NOMO-1 treated with dmso at 0.1 percent for 144 hours (cell line): ENCODE data around the gene IKZF2.

Source experiments
- DNase-seq: peaks from one replicate; lab custom pipeline; 2025; ENCODE audit not compliant: unreplicated experiment; lab: John Stamatoyannopoulos, UW

The IKZF2 gene

GRCh38 chr2:213101692-213102460, 49.5 kb downstream of the IKZF2 start:
- no peak for DNase-seq

DNA sequence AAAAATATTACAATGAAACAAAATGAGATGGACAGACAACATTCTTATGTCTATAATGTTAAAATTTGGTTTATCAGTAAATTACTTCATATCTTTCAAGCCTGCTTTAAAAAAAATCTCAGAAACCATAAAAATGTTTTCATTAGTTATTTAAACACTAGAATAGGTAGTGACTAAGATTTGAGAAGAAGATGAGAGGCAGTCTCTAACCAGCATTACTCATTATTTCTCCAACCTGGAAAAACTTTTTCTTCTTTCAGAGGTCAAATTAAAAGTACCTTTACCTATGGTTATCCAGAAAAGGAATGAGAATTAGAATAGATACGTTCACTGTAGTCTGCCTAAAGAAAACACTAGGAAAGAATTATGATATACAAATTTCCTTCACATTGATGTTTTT, 50.3 kb downstream of the IKZF2 start:
- DNase-seq, result no peak

- no peak for DNase-seq
These were observed 52.8 kb downstream of the IKZF2 start for GRCh38 chr2:213098612-213099011.

DNA sequence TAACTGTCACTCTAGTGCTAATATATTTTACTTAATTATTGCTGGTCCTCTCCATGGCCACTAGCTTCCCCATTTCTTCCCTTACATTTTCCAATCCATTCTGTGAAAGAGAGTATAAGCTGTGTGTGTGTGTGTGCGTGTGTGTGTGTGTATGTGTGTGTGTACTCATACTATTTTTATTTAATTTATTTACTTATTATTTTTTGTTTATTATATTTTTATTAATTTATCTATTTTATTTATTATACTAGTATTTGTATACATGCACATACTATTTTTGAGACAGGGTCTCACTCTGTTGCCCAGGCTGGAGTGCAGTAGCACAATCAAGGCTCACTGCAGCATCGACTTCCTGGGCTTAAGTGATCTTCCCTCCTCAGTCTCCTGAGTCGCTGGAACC, 59.6 kb downstream of the IKZF2 start:
- DNase-seq, result no peak

DNA sequence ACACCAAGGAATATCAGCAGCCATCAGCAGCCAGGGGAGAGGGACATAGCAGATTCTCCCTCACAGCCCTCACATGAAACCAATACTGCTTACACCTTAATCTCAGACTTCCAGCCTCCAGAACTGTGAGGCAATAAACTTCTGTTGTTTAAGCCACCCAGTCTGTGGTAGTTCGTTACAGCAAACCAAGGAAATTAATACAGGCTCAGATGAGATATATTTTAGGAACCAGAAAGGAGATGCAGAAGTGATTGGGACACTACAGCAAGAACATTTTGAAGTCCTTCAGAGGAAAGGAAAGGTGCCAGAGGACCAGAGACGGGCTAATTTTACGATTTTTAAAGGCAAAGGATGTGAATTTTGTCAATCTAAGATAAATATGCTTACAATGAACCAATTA, 60.6 kb downstream of the IKZF2 start:
- DNase-seq, result no peak

- DNase-seq, result no peak
These were observed 62.0 kb downstream of the IKZF2 start for GRCh38 chr2:213089438-213089837.

GRCh38 chr2:213087040-213087439, 64.4 kb downstream of the IKZF2 start:
- no peak for DNase-seq

- no peak for DNase-seq
These were observed 64.8 kb downstream of the IKZF2 start for GRCh38 chr2:213086571-213086970.

DNA sequence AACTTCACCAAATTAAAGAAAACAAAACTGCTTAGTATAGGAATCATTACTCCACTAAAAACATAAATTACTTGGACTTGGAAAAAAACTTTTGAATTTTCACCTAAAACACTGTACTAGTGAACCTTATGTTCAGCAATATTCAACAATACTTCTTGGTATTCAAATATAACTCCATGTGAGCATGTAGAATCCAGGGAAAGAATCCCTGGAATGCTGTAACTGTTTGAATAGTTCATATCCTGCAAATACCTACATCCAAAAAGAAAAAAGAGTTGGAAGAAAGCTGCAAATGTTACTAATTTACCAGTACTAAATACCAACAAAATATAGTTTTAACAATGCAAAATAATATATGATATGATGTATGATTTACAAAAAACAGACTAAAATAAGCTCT, 65.4 kb downstream of the IKZF2 start:
- no peak for DNase-seq

DNA sequence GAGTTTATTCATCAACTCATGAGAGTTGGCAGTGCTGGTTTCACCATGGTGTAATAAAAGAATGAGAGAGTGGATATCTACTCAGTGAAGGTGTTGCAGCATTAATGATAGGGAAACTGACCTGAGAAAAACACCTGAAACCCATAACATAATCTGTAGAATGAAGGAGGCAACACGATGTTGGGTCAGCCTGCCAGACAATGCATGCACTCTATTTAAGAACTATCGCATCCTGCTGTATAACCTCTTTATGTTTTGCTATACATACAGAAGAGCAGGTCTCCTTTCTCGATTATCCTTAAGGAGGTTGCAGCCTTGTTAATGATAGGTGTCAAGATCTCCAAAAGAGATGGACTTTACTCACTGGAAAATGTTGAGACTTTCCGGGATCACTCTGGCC, 65.9 kb downstream of the IKZF2 start:
- no peak for DNase-seq

DNA sequence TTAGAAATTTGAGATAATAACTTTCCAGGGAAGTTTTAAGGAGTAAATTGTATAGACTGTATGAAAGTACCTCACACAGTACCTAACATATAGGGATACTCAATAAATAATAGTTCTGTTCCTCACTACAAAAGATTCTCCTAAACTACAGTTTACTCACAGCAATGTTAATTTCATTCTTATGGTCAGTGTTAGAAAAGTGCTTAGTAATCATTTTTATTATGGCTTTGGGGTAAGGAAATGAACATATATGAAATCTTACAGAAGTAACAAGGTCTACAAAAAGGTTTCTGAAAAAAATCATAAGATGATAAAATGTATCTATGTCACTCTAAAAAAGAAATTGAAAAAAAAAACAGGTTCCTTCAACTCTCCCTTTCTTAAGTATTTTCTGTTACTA, 67.2 kb downstream of the IKZF2 start:
- no peak for DNase-seq

GRCh38 chr2:213080969-213081617, 70.3 kb downstream of the IKZF2 start:
- no peak for DNase-seq

DNA sequence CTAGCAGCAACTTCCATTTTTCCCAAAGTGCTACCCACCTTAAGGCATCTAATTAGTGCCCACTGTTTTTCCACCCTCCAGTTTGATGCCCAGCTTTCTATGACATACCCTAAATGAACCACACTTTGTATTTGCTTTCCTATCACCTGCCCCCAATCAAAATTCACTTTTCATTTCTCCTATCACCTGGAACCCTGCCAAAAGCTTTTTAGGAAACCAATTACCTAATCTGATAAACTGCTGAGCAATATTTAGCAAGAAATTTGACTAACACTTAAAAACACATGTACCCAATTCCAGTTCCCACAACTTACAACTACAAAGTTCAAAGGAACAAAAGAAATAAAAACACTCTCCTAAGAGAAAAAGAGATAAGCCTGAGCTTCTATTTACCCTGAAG, 71.7 kb downstream of the IKZF2 start:
- no peak for DNase-seq

GRCh38 chr2:213078686-213079085, 72.7 kb downstream of the IKZF2 start:
- no peak for DNase-seq

DNA sequence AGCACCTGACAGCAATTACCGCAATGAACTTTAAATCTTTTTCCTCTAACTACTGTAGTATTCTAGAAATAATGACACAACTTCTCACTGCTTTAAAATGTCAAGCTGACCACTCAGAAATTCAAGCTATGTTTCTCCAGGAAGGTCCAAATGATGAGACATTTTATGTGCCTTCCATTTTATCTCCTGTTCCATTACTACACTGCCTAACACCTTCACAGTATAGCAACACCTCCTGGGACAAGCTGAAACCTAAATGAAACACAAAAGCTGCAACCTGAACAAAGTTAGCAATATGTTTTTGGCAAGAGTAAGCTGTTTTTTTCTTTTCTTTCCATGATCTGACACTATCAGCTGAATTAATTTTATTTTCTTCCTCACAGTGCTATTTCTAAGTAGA, 81.9 kb downstream of the IKZF2 start:
- no peak for DNase-seq

DNA sequence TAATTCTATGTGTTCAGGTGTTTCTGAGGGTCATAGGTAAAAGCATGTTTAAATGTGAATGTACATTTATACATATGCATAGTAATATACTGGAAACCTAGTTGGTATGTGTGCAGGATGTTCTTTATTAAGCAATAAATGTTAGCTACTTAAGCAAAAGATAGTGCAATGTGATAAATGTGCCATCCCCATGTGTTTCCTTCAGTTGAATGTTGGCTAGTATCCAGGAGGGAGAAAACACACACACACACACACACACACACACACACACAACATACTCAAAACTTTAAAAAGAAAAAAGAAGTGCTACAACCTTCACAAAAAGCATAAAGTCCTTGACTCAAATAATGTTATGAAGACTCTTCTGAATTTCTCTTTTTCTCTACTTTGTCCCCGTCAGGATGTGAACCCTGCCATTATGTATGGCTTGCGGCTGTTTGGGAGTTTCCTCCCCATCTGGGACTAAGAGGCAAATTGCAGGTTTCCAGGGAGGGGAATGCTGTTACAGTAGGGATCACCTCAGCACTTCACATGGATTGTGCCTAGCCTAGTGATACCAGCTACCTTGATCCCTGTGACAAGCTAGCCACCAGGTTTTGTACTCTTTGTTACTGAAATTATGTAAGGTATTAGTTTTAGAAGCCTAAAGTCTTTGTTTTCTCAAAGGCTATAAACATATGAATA, 82.6 kb downstream of the IKZF2 start:
- DNase-seq, result no peak

- no peak for DNase-seq
These were observed 83.5 kb downstream of the IKZF2 start for GRCh38 chr2:213067888-213068287.

DNA sequence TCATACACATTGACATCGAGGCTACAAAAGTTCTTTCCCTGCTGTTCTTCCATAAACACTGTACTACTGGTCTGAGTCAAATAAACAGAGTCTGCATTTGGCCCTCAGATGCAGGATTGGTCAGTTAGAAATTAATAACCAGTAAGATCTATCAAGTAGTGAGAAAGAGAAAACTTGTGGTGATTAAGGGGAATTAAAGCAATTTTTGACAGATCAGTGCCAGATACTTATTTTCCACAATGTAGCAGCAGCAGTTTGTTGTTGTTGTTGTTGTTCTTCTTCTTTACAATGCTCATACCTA, 85.0 kb downstream of the IKZF2 start:
- no peak for DNase-seq

DNA sequence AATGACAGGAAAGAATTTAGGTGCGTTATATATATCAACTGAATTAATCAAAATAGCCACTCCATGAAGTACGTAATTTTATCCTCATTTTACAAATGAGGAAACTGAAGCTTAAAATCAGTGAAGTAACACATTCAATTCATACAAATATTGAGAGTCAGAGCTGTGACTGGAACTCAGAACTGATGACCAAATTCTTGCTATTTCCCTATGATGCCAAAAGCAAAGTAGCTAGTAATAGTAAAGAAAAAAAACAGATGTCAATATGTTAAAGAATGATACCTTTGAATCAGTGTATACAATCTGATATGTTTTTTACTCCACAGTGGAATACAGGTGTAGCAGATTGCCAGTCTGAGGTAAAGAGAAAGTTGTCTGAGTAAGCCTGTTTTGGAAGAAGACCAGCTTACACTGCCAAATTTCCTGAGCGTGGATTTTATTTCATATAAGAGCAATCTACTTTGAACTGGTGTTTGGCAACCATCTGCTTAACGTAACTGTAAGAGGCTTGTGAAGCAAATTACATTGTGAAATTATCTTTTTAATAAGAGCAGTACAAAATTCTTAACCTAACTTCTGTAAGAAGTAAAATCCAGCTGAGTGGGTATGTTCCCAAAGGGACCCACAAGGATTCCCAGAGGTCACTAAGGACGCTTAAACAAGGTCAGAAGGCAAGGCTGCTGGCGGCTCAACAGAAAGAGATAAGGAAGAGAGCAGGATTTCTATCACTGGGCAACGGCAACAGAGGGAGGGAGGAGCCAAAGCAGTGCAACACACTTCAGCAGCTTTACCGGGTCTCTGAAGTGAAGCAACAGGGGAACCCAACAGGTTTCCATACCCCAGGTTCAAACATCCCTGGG, 85.6 kb downstream of the IKZF2 start:
- no peak for DNase-seq

DNA sequence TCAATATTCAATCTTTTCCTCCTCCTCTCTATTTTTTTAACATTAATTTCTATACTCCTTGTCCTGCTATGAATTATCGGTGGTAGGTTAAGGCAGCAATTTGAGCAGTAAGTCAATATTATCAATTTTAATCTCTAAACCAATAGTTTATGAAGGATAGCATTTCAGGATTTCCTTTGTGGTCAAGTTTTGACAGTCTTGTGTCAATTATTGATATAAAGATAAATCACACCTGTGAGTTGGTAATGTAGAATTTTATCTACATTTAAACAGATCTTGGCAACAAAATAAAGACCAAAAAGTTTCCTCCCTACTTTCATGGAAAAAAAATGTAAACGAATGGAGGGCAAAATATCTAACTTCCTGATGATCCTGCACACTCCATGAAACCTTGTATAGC, 87.3 kb downstream of the IKZF2 start:
- DNase-seq, result no peak

DNA sequence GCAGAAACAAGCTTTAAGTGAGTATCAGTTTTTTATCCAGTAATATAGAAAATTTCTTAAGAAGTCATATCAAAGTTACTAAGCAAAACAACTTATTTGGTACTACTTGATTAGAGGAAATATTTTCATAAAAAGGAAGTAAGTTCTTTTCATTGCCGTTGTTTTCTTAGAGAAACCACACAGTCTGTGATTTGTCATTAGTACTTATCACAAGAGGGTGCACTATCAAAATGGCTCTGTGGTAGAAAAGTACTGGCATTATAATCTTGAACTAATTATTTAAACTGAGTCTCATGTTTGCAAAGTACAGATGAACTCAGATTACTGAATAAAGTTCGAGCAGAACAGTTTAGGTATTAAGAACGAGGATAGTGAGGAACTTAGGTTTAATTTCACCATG, 93.4 kb downstream of the IKZF2 start:
- DNase-seq, result no peak

- no peak for DNase-seq
These were observed 105.0 kb downstream of the IKZF2 start for GRCh38 chr2:213046431-213046830.
